Ammon's horn (tissue), 1 donor: Measurements from ENCODE around the gene TNFRSF12A.

Experiments
- DNase-seq: peaks from one replicate; pipeline ENCODE4 v3.0.0-alpha.2; 2016; ENCODE audit warnings: low spot score

The TNFRSF12A gene

DNA sequence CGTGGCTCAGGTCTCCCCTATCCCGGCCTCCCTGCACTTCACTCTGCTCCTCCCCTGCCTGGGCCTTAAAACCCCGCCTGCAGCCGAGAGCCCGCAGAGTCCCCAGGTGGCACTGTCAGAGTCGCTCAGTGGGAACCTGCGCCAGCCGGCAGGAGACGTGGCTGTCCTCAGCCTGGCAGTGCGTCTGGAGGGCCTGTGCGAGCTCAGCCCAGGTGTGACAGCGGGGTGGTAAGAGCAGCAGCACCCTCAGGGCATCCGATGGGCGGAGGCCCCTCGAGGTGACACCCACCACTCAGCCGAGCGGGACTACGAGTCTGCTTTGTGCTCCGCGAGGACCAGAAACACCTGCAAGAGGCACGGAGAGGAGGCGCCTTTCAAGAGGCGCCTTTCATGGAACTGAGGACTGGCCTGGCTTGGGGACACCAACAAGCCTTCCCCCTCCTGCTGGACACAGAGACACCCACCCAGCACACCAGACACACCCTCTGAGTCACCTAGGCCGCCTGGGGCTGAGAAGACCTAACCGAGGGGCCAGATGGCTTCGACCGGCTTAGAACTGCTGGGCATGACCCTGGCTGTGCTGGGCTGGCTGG lies 7.2 kb upstream of the TNFRSF12A start, which contains the start of gene CLDN9:
TSS of gene CLDN9 (plus strand) at position 96 of the 593 bp plus-strand sequence. CDS start at position 536, 440 bp downstream.
- no peak for DNase-seq

DNA sequence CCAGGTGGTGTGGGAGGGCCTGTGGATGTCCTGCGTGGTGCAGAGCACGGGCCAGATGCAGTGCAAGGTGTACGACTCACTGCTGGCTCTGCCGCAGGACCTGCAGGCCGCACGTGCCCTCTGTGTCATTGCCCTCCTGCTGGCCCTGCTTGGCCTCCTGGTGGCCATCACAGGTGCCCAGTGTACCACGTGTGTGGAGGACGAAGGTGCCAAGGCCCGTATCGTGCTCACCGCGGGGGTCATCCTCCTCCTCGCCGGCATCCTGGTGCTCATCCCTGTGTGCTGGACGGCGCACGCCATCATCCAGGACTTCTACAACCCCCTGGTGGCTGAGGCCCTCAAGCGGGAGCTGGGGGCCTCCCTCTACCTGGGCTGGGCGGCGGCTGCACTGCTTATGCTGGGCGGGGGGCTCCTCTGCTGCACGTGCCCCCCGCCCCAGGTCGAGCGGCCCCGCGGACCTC lies 6.6 kb upstream of the TNFRSF12A start:
- DNase-seq, result no peak

DNA sequence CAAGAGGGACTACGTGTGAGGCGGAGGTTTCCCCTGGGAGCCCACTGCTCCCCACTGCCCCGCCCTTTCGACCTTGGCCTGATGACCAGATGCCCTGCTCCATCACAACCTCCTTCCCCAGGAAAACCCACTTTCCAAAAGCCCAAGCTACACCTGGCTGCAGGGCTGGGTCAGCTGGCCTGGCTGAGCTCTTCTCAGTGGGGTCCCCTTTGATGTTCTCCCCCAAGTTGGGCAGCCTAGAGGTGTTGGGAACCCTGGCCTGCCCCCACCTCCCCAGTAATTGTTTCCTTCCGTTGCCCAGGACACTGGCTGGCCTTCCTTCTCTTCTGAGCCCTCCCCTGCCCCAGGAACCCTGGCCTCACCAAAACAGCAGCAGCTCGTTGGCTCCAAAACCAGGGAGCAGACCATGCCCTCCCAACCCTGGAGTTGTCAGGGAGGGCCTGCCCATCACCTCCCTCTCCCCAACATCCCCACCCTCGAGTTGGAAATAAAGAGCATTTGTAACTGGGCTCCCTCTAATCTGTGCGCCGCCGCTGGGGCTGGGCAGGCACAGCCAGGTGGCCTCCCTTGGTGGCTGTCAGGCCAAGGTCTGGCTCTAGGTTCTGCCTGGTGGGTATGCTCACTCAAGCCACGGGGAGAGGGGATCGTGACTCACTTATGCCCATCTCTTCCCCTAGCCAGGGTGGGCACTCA lies 6.0 kb upstream of the TNFRSF12A start:
- no peak for DNase-seq

DNA sequence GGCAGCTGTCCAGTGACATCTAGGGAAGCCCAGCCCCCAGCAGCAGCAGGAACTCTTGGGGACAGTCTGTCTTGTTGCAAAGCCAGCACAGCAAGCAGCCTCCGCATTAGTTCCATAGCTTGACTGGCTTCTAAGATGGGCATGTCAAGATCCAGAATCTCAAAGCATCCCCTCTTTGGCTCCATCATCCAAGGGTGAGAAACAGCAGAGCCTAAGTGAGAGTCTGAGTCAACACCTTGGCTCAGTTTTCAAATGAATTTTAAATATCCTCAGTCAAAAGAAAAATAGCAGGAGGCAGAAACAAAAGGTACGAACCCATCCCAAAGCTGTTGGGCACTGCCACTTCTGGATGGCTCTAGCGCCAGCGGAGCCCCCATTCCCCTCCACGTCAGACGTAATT lies 5.2 kb upstream of the TNFRSF12A start:
- no peak for DNase-seq

- DNase-seq, result no peak
Observed at GRCh38 chr16:3015865-3016521, 4.2 kb upstream of the TNFRSF12A start.

DNA sequence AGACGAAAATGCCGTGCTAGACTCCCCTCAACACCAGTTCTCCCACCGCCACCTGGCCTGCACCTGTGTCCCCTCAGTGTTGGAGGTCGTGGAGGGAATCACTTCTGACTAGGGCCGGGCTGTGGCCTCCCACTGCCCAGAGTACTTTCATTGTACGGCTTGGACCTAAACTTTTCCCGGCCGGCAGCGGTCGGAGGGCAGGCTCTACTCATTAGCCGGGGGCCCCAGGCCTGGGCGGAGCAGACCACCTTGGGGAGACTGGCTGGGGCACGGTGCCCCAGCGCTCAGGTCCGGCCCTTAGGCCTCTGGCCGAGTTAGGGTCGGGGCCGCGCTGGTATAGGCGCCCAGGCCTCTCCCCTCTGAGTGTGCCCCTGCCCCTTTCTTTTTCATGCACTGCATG lies 2.8 kb upstream of the TNFRSF12A start:
- no peak for DNase-seq

- no peak for DNase-seq
Observed at GRCh38 chr16:3017794-3018506, 2.2 kb upstream of the TNFRSF12A start, which contains the start of gene CLDN6. TSS of gene CLDN6 (minus strand) at chr16:3018183. CDS start at chr16:3016021, 2,162 bp downstream.

- no peak for DNase-seq
Observed at GRCh38 chr16:3019594-3020246, 448 bp upstream of the TNFRSF12A start.

DNA sequence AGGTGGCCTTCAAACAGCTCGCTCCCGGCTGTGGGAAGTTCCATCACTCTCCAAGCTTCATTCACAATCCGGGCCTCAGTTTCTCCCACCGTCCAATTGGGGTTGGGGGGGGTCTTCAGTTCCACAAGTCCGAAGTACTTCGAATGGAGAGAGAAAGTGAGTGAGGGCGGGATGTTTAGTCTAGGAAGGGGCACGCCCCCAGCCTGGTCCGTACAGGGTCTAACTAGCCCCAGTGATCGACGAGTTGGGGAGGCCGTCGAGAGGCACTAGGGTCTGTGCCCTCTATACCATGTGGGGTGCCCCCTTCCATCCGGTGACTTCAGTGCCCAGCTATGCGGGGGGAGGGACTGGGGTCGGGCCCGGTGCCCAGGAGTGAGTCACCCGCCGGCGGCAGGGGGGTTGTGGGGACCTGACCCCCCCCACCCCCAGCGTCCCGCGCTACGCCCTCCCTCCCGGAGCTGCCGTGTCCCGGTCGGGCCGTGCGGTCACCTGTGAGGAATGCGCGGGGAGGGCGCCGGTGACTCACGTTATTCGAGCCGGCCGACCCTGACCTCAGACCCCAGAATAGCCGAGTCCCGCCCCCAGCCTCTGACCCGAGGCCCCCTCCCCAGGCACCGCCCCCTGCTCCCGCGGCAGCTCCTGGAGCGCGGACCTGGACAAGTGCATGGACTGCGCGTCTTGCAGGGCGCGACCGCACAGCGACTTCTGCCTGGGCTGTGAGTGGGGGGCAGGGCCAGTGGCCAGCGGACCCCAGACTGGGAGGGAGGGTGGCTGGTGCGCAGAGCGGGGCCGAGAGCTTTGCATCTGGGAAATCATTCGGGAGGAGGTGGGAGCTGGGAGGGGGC lies 658 bp downstream of the TNFRSF12A start:
- DNase-seq, result peak; percentile 47

DNA sequence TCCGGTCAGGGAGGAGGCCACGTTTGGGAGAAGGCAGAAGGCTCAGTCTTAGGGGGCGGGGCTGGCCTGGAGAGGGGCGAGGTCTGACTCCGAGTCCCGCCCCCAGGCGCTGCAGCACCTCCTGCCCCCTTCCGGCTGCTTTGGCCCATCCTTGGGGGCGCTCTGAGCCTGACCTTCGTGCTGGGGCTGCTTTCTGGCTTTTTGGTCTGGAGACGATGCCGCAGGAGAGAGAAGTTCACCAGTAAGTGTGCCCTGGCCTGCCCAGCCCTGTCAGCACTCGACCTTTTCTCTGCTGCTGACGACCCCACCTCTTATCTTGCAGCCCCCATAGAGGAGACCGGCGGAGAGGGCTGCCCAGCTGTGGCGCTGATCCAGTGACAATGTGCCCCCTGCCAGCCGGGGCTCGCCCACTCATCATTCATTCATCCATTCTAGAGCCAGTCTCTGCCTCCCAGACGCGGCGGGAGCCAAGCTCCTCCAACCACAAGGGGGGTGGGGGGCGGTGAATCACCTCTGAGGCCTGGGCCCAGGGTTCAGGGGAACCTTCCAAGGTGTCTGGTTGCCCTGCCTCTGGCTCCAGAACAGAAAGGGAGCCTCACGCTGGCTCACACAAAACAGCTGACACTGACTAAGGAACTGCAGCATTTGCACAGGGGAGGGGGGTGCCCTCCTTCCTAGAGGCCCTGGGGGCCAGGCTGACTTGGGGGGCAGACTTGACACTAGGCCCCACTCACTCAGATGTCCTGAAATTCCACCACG lies 1.5 kb downstream of the TNFRSF12A start:
- DNase-seq, result peak; percentile 60

- peak; percentile 64 for DNase-seq
Observed at GRCh38 chr16:3022208-3022683, 2.1 kb downstream of the TNFRSF12A start.

GRCh38 chr16:3022684-3023414 lies 2.7 kb downstream of the TNFRSF12A start:
- DNase-seq, result no peak

- peak; percentile 62 for DNase-seq
Observed at GRCh38 chr16:3023415-3023668, 3.2 kb downstream of the TNFRSF12A start.

GRCh38 chr16:3023669-3024478 lies 3.7 kb downstream of the TNFRSF12A start, which contains the start of the genes HCFC1R1 and THOC6:
TSS of gene HCFC1R1 (minus strand) at chr16:3023942. CDS start at chr16:3023941, 1 bp downstream.
TSS of gene THOC6 (plus strand) at chr16:3024035. CDS start at chr16:3024327, 292 bp downstream.
- DNase-seq, result peak; percentile 99

- DNase-seq, result no peak
Observed at GRCh38 chr16:3025032-3026002, 5.1 kb downstream of the TNFRSF12A start.

GRCh38 chr16:3026003-3026378 lies 5.8 kb downstream of the TNFRSF12A start:
- no peak for DNase-seq
